GM18867 (cell line): Measurements from ENCODE around the gene ERI3.
A peak's percentile ranks its signal among the peaks of the same experiment; 100 is the strongest.

Source experiments
- ATAC-seq: cut with Tn5 transposase; IDR thresholded peaks from one replicate; pipeline ENCODE4 v1.9.1; 2021; ENCODE audit warnings: mild to moderate bottlenecking, moderate library complexity; ENCODE audit not compliant: unreplicated experiment

Gene ERI3

DNA sequence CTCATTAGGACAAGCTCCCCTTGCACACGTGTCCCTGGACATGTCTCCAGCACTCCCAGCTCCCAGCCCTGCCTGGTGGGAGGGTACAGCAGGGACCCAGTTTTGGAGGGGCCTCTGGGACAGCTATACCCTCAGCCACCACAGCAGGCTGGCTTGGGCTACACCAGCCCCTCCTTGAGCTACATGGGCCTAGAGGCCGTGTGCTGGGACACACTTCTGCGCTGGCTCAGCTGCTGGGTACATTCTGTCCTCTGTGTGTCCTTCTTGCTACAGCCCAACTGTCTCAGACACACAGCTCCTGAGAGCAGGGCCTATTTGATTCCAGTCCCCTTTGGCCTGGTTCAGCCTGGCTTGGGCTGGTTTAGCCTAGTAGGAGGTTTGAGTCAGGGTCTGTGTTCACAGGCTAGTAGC lies 115.1 kb downstream of the ERI3 start:
- ATAC-seq, result no peak

DNA sequence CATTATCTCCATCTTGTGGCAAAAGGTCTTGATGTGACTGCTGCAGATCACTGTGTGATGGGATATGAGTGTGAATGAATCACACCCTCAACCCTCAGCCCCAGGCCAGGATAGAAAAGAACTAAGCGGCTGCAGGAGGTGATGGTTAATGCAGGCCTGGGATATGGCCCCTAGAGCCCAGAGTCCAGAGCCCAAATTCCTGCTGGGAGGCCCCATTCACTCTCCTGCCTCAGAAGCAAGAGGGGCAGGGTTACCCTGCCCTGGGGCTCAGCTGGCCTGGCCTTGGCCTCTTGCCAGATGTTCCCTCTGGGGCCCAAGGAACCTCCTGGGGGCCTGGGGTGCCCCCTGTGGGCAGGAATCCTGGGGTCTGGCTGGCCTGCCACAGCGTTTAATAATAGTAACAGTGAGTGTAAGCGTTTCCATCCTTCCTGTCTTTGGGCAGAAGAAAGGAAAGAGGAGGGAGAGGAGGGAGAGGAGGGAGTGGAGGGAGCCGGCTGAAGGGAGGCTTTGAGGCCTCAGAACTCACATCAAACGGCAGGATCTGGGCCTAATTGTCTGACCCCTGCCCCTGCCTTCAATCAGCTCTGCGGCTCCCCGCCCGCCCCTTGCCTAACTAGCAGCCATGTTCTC lies 115.6 kb downstream of the ERI3 start:
- no peak for ATAC-seq

GRCh38 chr1:44238660-44239059 lies 116.4 kb downstream of the ERI3 start:
- ATAC-seq, result no peak

DNA sequence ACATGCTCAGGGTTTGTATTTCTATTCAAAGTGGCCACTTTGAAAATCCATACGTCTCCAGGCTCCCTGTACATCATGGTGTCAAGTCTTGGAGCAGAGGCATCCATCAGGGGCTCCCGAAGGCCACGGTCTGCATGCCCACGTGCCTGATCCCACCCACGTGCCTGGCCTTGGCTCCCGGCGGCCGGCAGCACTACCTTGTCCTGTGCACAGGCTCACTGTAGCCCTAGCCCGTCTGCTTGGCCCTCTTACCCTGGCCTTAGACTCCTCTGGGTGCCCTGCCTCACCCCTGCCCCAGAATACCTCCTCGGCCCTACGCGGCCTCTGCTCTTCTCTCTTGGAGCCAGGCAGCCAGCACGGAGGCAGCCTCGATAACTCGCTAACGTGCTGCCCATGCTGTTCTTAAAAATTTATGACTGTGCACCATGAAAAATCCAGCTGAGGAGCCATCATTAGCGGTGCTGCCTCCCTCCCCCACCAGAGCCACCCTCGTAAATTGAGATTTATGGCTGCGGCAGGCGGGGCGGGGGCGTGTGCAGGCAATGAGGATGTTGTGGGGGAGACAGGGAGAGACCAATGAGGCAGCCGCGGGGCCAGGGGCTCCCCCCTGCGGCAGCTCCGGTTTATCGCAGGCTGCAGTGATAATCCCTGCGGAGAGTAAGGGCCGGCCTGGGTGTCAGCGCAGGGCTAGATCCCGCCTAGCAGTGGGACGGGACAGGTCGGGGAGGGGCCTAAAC lies 117.2 kb downstream of the ERI3 start:
- ATAC-seq, result no peak

- no peak for ATAC-seq
These were observed 118.4 kb downstream of the ERI3 start for GRCh38 chr1:44236490-44237272.

DNA sequence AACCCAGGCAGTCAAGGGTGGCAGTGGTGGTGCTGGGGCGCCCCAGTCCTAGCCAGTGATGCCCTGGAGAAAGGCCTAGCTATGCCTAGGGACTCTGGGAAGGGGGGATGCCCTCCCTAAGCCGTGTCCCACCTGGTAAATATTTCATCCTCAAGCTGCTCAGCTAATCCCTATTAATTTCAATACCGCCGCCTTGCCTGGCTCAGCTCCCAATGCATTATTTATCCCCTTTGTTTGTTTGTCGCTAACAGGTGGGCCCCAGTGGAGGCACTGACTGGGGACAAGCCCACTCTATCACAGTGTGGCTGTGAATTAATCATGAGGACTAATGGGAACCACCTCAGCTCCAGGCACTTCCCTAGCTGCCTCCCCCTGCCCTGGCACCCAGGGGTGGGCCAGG lies 119.2 kb downstream of the ERI3 start:
- no peak for ATAC-seq

- no peak for ATAC-seq
These were observed 121.5 kb downstream of the ERI3 start for GRCh38 chr1:44233593-44233992.

GRCh38 chr1:44230796-44231195 lies 124.3 kb downstream of the ERI3 start:
- no peak for ATAC-seq

DNA sequence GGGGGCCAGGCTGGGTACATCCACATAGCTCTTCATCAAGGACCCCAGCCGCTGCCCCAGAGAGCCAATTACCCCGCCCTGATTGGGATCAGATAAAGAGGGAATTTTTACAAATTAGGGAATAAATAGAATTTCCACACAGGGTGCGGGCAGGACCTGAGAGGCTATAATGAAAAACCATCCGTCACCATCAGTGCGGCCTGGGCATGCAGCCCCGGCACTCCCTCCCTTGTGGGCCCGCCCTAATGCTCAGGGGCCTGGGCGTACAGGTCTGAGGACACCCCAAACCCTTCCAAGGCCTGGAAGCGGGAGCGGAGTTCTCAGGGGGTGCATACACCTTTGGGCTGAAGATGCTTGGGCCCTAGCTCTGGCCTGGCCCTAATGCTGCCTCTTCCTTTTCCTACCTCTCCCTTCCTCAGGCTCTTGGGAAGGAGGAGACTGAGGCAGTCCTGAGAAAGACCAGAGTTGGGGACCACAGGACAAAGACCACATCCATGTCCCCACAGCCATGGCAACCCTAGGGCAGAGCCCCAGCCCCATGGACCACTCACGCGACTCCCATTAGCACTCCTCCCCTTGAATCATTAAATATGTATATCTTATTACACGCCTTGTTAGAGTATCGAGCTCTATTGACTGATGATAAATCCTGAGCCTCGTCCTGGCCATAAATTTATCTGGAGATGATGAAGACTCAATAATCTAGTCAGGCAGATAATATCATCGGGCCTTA lies 125.5 kb downstream of the ERI3 start:
- ATAC-seq, result no peak

GRCh38 chr1:44228218-44228617 lies 126.8 kb downstream of the ERI3 start:
- no peak for ATAC-seq

DNA sequence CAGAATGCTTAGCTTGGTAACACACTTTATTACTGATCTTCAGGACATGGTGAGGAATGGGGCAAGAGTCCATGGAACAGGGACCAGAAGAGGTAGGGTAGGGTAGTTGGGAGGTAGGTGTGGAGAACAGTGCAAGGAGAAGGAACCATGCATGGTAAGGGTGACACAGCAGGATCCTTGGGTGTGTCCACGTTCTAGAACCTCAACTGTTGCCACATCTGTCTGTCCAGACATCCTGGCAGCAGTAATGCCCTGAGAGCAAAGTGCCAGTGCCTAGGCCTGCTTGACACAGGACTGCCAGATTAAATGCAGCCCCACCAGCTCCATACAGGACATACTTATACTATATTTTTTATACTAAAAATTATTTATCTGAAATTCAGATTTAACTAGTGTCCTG lies 127.8 kb downstream of the ERI3 start:
- ATAC-seq, result no peak

GRCh38 chr1:44225761-44226160 lies 129.3 kb downstream of the ERI3 start:
- ATAC-seq, result no peak

DNA sequence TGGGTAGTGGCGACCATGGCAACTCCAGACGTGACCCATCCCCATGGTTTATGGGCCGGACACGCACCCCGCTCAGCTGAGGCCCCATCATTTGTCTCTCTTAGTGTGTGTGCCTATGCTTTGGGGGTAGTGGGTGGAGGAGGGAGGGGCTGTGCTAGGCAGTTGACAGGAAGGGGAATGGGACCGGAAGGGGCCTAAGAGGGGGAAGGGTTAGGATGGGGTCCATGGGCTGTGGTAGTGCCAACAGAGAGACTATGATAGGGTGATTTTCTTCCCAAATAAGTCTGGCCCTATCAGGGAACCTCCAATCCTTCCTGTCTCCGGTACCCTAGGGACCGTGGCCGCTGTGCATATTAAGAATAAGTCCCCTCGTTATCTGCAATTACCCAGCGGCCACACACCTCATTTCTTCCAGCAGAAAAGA lies 131.9 kb downstream of the ERI3 start:
- no peak for ATAC-seq

GRCh38 chr1:44222397-44223186 lies 132.5 kb downstream of the ERI3 start:
- ATAC-seq, result no peak

DNA sequence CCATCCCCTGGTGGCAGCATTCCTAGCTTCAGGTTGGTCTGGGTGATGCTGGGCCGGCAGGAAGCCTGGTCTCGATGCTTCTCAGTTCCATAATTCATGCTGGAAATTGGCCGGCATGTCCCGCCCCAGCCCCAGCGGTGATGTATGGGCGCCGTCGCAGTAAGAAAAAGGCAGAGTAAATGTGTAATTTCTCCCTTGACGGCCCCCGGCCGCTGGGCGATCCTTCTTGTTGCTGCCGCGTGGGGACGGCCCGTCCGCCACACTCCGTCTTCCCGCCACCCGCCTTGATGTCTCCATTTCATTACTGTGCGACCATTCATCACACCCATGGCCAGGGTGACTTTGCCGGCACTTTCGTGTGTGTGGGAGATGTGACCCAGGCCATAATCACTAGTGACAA lies 133.3 kb downstream of the ERI3 start:
- no peak for ATAC-seq

- peak; percentile 77 for ATAC-seq
These were observed 134.3 kb downstream of the ERI3 start for GRCh38 chr1:44220755-44221154.

DNA sequence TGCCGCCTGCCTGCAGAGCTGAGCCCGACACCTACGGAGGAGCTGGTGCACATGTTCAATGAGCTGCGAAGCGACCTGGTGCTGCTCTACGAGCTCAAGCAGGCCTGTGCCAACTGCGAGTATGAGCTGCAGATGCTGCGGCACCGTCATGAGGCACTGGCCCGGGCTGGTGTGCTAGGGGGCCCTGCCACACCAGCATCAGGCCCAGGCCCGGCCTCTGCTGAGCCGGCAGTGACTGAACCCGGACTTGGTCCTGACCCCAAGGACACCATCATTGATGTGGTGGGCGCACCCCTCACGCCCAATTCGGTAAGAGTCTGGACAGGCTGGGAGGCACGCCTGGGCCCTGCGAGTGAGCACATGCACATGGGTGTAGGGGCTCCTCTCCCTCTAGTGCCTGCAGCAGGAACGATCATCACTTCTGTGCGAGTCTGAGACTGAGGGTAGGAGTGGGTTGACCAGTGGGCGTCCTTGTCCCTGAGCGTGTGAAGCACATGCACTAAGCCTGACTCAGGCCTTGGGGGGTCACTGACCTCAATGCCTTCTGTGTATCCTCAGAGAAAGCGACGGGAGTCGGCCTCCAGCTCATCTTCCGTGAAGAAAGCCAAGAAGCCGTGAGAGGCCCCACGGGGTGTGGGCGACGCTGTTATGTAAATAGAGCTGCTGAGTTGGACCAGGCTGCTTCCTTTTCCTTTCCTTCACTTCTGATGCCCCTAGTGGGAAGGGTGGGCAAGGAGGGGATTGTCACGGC lies 134.9 kb downstream of the ERI3 start:
- ATAC-seq, result no peak

GRCh38 chr1:44219301-44219626 lies 135.8 kb downstream of the ERI3 start:
- no peak for ATAC-seq

GRCh38 chr1:44218503-44219300 lies 136.4 kb downstream of the ERI3 start:
- ATAC-seq, result no peak
